ENCODE measurements around the gene SPN. TPM values are rescaled to one million over a fixed set of nuclear protein-coding genes. Genes with fewer than 3 reads are reported as not detected.

SPN gene
- total RNA-seq, 1 experiment from 2014 or later: 0.47 TPM

- no peak for DNase-seq (ENCODE audit: low read depth, low spot score)
- H4K20me1 ChIP-seq (ENCODE audit: insufficient read depth): no peaks in the 10 kb centered on the region
- no peaks in the 10 kb centered on the region for H3K4me1 ChIP-seq (ENCODE audit: control insufficient read depth in 1 of 2, insufficient read depth in 2 of 2, low read length in 2 of 2)
- intact Hi-C loops (cut with micrococcal nuclease): no loop called here
- ChIA-PET RAD21 (ENCODE audit: low non-redundant PET in 1 of 2, low total read pairs in 2 of 2, uncharacterized antibody in 2 of 2, unreplicated experiment in 2 of 2) (no interaction called here), POLR2A (no interaction called here), CTCF (no interaction called here)
- H3K9me2 ChIP-seq (ENCODE audit: insufficient read depth): no peaks in the 10 kb centered on the region
- TF ChIP-seq FOSL1 (IDR thresholded peaks at IDR 0.05; ENCODE audit: low read depth) (no peak), ZFX (IDR thresholded peaks at IDR 0.05) (no peak), TCF7L2 (IDR thresholded peaks at IDR 0.05; ENCODE audit: borderline replicate concordance, extremely low read depth, insufficient read depth, insufficient read length) (no peak), SIN3A (IDR thresholded peaks at IDR 0.05; ENCODE audit: low read depth) (no peak), SRF (IDR thresholded peaks at IDR 0.05; ENCODE audit: low read depth) (no peak), EGR1 (IDR thresholded peaks at IDR 0.05; ENCODE audit: low read depth) (no peak), EZH2 (IDR thresholded peaks at IDR 0.05) (no peak), ZNF274 (IDR thresholded peaks at IDR 0.05; ENCODE audit: low read depth, low read length) (no peak), JUND (IDR thresholded peaks at IDR 0.05) (no peak)
- TF ChIP-seq, protein P1, sequence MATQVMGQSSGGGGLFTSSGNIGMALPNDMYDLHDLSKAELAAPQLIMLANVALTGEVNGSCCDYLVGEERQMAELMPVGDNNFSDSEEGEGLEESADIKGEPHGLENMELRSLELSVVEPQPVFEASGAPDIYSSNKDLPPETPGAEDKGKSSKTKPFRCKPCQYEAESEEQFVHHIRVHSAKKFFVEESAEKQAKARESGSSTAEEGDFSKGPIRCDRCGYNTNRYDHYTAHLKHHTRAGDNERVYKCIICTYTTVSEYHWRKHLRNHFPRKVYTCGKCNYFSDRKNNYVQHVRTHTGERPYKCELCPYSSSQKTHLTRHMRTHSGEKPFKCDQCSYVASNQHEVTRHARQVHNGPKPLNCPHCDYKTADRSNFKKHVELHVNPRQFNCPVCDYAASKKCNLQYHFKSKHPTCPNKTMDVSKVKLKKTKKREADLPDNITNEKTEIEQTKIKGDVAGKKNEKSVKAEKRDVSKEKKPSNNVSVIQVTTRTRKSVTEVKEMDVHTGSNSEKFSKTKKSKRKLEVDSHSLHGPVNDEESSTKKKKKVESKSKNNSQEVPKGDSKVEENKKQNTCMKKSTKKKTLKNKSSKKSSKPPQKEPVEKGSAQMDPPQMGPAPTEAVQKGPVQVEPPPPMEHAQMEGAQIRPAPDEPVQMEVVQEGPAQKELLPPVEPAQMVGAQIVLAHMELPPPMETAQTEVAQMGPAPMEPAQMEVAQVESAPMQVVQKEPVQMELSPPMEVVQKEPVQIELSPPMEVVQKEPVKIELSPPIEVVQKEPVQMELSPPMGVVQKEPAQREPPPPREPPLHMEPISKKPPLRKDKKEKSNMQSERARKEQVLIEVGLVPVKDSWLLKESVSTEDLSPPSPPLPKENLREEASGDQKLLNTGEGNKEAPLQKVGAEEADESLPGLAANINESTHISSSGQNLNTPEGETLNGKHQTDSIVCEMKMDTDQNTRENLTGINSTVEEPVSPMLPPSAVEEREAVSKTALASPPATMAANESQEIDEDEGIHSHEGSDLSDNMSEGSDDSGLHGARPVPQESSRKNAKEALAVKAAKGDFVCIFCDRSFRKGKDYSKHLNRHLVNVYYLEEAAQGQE (IDR thresholded peaks at IDR 0.05; ENCODE audit: low read depth): no peak
- H3K9me3 ChIP-seq (ENCODE audit: control insufficient read depth in 1 of 2, insufficient read depth in 1 of 2, low read depth in 1 of 2, low read length in 2 of 2): no peaks in the 10 kb centered on the region
- H3K36me3 ChIP-seq (ENCODE audit: control insufficient read depth in 1 of 2, insufficient read depth in 2 of 2, low read length in 2 of 2): no peaks in the 10 kb centered on the region
- no peak for ATAC-seq
- H2AFZ ChIP-seq (ENCODE audit: low read depth, low read length, poor library complexity, severe bottlenecking): no peak overlapping the region
- BruUV-seq (replicated peaks): no TSS peak
- H3K4me3 ChIP-seq (replicated peaks in 1 of 2; ENCODE audit: low read depth in 1 of 2, low read length in 2 of 2): no peak overlapping the region
- no peaks in the 10 kb centered on the region for H3K27me3 ChIP-seq (ENCODE audit: insufficient read depth, low read length)
- H3K79me2 ChIP-seq (ENCODE audit: insufficient read depth, low read length): no peaks in the 10 kb centered on the region
- no peak overlapping the region for H3K9ac ChIP-seq (ENCODE audit: low read length)
- no peak overlapping the region for H3K27ac ChIP-seq (ENCODE audit: low read depth, low read length)
- H3K4me2 ChIP-seq (ENCODE audit: low read length): no peak overlapping the region
These were observed 702 bp downstream of the SPN start for GRCh38 chr16:29663807-29664090.
